Astrocyte of the cerebellum (primary cell): Measurements from ENCODE around the gene IL21R.

Experiments used
- DNase-seq: peaks from one replicate; pipeline ENCODE4 v3.0.0-alpha.2; 2011; ENCODE audit warnings: low read depth
- H3K4me3 ChIP-seq: 2 replicates; pipeline ENCODE4 v1.5.1; 2011; ENCODE audit warnings: mild to moderate bottlenecking, low read depth, low read length, moderate library complexity
- in situ Hi-C: cut with HindIII; loops from 2 replicates; pipeline ENCODE4 v1.10.0; 2017; ENCODE audit warnings: low sequenced_read_pairs
- TF ChIP-seq, protein P1 (sequence below): IDR thresholded peaks from 2 replicates; pipeline ENCODE4 v1.5.1; 2012; ENCODE audit warnings: low read length, low read depth, moderate library complexity, mild to moderate bottlenecking; ENCODE audit errors: missing control alignments

IL21R gene

GRCh38 chr16:27401768-27402568 is at the start of gene IL21R:
IL21R (plus strand) TSS chr16:27402174; CDS start chr16:27430072, 27,898 bp downstream.
- in situ Hi-C loops, result no loop called here
- peak; percentile 62 for DNase-seq
- H3K4me3 ChIP-seq, result no peak within 1 kb of the TSS
- TF ChIP-seq, protein P1, sequence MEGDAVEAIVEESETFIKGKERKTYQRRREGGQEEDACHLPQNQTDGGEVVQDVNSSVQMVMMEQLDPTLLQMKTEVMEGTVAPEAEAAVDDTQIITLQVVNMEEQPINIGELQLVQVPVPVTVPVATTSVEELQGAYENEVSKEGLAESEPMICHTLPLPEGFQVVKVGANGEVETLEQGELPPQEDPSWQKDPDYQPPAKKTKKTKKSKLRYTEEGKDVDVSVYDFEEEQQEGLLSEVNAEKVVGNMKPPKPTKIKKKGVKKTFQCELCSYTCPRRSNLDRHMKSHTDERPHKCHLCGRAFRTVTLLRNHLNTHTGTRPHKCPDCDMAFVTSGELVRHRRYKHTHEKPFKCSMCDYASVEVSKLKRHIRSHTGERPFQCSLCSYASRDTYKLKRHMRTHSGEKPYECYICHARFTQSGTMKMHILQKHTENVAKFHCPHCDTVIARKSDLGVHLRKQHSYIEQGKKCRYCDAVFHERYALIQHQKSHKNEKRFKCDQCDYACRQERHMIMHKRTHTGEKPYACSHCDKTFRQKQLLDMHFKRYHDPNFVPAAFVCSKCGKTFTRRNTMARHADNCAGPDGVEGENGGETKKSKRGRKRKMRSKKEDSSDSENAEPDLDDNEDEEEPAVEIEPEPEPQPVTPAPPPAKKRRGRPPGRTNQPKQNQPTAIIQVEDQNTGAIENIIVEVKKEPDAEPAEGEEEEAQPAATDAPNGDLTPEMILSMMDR, result no peak

DNA sequence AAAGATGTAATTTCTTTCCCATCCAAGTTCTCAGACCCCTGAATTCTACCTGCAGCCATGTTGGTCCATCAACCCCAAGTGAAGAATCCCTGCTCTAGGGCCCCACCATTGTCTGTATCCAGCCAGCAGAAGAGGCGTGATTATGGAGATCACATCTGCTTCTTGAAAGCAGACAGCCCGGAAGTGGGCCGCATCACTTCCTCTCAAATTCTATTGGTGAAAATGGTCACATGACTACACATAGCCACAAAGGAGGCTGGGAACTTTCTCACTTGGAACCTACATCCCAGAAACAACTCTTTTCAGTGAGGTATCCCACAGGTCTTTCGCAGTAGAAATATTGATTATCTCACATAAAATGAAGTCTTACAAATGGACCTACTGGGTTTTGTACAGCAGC is 48.1 kb upstream of the IL21R start:
- DNase-seq, result no peak
- in situ Hi-C loops, result loop anchor here (5.0 kb wide), 1 partner anchor 102 kb away; no protein-coding TSS in a partner anchor
- no peak overlapping the region for H3K4me3 ChIP-seq
- TF ChIP-seq, protein P1, result no peak

DNA sequence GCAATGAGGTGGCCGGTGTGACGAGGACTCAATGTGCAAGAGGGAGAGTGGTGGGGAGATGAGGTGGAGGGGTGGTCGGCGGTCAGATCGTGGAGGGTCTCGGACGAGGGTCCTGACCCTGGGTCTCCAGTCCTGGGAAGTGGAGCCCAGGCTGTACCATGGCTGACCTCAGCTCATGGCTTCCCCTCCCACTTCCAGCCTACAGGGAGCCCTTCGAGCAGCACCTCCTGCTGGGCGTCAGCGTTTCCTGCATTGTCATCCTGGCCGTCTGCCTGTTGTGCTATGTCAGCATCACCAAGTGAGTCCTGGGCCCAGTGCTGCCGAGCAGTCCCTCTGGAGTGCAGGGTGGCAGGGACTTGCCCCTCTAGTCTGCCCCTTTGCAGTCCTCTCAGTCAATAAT is 46.4 kb upstream of the IL21R start:
- TF ChIP-seq, protein P1, result peak; percentile 34
- in situ Hi-C loops, result no loop called here
- DNase-seq, result no peak
- no peak overlapping the region for H3K4me3 ChIP-seq

DNA sequence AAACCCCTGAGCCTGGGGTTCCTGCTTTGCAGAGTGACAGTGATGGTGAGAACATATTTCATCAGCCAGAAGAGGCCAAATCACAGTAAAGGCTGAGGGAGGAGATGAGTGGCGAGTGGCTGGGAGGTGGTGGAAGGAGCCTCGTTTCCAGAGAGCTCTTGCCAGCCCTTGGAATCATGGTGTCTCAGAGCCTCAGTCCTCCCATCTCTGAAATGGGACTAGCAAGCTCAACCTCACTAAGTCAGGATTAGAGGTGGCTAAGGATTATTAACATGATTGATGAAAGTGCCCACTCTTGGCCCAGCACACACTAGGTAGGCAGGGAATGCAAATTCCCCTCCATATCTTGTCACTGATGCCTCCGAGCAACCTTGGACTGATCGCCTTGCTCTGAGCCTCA is 45.2 kb upstream of the IL21R start:
- in situ Hi-C loops, result no loop called here
- no peak for DNase-seq
- TF ChIP-seq, protein P1, result no peak
- H3K4me3 ChIP-seq, result no peak overlapping the region

DNA sequence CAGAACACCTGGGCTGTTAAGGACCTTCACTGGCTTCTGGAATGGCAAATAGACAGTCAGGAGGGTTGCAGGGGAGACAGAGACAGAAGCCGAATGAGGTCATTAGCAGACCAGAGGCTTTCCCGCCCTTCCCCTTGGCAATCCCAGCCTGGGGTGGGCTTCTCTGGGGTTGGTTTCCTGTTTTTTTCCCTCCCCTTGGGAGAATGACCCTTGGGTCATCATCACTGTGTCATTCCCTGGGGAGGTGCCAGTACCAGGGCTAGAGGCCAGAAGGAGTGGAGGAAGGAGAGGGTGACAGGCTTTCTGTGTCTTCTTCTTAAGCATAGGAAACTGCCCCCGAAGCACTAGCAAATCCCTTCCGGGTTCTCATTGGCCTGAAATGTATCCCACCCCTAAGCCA is 42.9 kb upstream of the IL21R start:
- in situ Hi-C loops, result no loop called here
- TF ChIP-seq, protein P1, result no peak
- H3K4me3 ChIP-seq, result no peak overlapping the region
- no peak for DNase-seq

GRCh38 chr16:27359615-27360014 is 42.4 kb upstream of the IL21R start:
- in situ Hi-C loops, result no loop called here
- H3K4me3 ChIP-seq, result no peak overlapping the region
- no peak for DNase-seq
- TF ChIP-seq, protein P1, result no peak
